WTC11 (cell line): ENCODE measurements around the gene TTYH1. TPM values are rescaled to one million over a fixed set of nuclear protein-coding genes. Genes with fewer than 3 reads are reported as not detected.

Experiments used
- ATAC-seq: fragments of 200-7000 bp; cut with Tn5 transposase; 2 replicates; pipeline ENCODE4 v1.10.0; 2021; ENCODE audit warnings: mild to moderate bottlenecking, moderate library complexity
- CTCF ChIA-PET: fragments of 300-600 bp; sonication (Branson Sonifier 250); formaldehyde crosslinking; loops from one replicate; lab custom pipeline; 2021; ENCODE audit warnings: antibody characterized with exemption; lab: Charles Lee
- POLR2A ChIA-PET: fragments of 350-600 bp; sonication (Branson Sonifier 250); formaldehyde crosslinking; loops from one replicate; lab custom pipeline; 2021; ENCODE audit warnings: antibody characterized with exemption; lab: Charles Lee
- DNase-seq: peaks from one replicate; pipeline ENCODE4 v3.0.0; 2021; ENCODE audit warnings: low spot score
- H3K27ac Mint-ChIP-seq: 2 replicates; pipeline ENCODE4 v1.8.0; 2021; ENCODE audit warnings: mixed read lengths
- H3K27me3 Mint-ChIP-seq: 2 replicates; pipeline ENCODE4 v1.8.0; 2021; ENCODE audit warnings: low read depth, mild to moderate bottlenecking, moderate library complexity, mixed read lengths
- H3K36me3 Mint-ChIP-seq: 2 replicates; pipeline ENCODE4 v1.8.0; 2021; ENCODE audit warnings: mixed read lengths
- H3K4me1 Mint-ChIP-seq: 2 replicates; pipeline ENCODE4 v1.8.0; 2022; ENCODE audit warnings: mixed read lengths
- H3K4me3 Mint-ChIP-seq: 2 replicates; pipeline ENCODE4 v1.8.0; 2021; ENCODE audit warnings: mild to moderate bottlenecking, moderate library complexity, mixed read lengths
- H3K9me3 Mint-ChIP-seq: 2 replicates; pipeline ENCODE4 v1.8.0; 2021; ENCODE audit warnings: mixed read lengths
- ATF1 ChIP-seq: sonication (generic); formaldehyde crosslinking; IDR thresholded peaks from 2 replicates; pipeline ENCODE4 v1.8.1; 2023; ENCODE audit warnings: mild to moderate bottlenecking, moderate library complexity, missing genetic modification reagents
- ELF4 ChIP-seq: sonication (generic); formaldehyde crosslinking; IDR thresholded peaks from 2 replicates; pipeline ENCODE4 v1.8.1; 2022; ENCODE audit warnings: low read depth, mild to moderate bottlenecking, moderate library complexity, missing genetic modification reagents
- EMX1 ChIP-seq: fragments of 250-450 bp; sonication (Bioruptor Pico); IDR thresholded peaks from 2 replicates; pipeline ENCODE4 v1.8.0; 2021; ENCODE audit warnings: mild to moderate bottlenecking
- JAZF1 ChIP-seq: fragments of 250-450 bp; sonication (Bioruptor Pico); IDR thresholded peaks from 2 replicates; pipeline ENCODE4 v1.9.0; 2021; ENCODE audit warnings: moderate library complexity, mild to moderate bottlenecking, inconsistent platforms
- KAT7 ChIP-seq: sonication (generic); formaldehyde crosslinking; IDR thresholded peaks from 2 replicates; pipeline ENCODE4 v1.8.1; 2023; ENCODE audit warnings: missing genetic modification reagents, mild to moderate bottlenecking, borderline replicate concordance
- MXD4 ChIP-seq: fragments of 250-450 bp; sonication (Bioruptor Pico); IDR thresholded peaks from 2 replicates; pipeline ENCODE4 v1.8.0; 2021; ENCODE audit warnings: mild to moderate bottlenecking, moderate library complexity, borderline replicate concordance
- NR1H2 ChIP-seq: sonication (generic); formaldehyde crosslinking; IDR thresholded peaks from 2 replicates; pipeline ENCODE4 v1.9.0; 2021; ENCODE audit warnings: mild to moderate bottlenecking, moderate library complexity, missing genetic modification reagents
- NR2C2 ChIP-seq: sonication (generic); formaldehyde crosslinking; IDR thresholded peaks from 2 replicates; pipeline ENCODE4 v1.8.0; 2022; ENCODE audit warnings: mild to moderate bottlenecking, missing genetic modification reagents
- OVOL2 ChIP-seq: fragments of 250-450 bp; sonication (Bioruptor Pico); IDR thresholded peaks from 2 replicates; pipeline ENCODE4 v1.9.0; 2021; ENCODE audit warnings: mild to moderate bottlenecking, borderline replicate concordance
- ZNF263 ChIP-seq: sonication (generic); formaldehyde crosslinking; IDR thresholded peaks from 2 replicates; pipeline ENCODE4 v1.8.1; 2022; ENCODE audit warnings: low read depth, mild to moderate bottlenecking, moderate library complexity, missing genetic modification reagents
- total RNA-seq: library from RNA; stranded (reverse); gene quantifications from 3 replicates; pipeline ENCODE4 v1.2.3, GENCODE V29; 2021
- TF ChIP-seq, protein P1 (sequence below): sonication (generic); formaldehyde crosslinking; IDR thresholded peaks from 2 replicates; pipeline ENCODE4 v1.8.1; 2023; ENCODE audit warnings: mild to moderate bottlenecking, missing genetic modification reagents
- TF ChIP-seq, protein P2 (sequence below): fragments of 250-450 bp; sonication (Bioruptor Pico); IDR thresholded peaks from 2 replicates; pipeline ENCODE4 v1.9.0; 2021; ENCODE audit warnings: mild to moderate bottlenecking
- TF ChIP-seq, protein P3 (sequence below): sonication (generic); formaldehyde crosslinking; IDR thresholded peaks from 2 replicates; pipeline ENCODE4 v1.8.1; 2023; ENCODE audit warnings: mild to moderate bottlenecking, missing genetic modification reagents, moderate library complexity
- TF ChIP-seq, protein P4 (sequence below): fragments of 200-600 bp; IDR thresholded peaks from 2 replicates; pipeline ENCODE4 v1.8.0; 2022; ENCODE audit warnings: antibody characterized with exemption
- TF ChIP-seq, protein P5 (sequence below): sonication (generic); formaldehyde crosslinking; conservative IDR thresholded peaks from 2 replicates; pipeline ENCODE4 v1.8.1; 2023; ENCODE audit warnings: mild to moderate bottlenecking, low read depth, missing genetic modification reagents, moderate library complexity
- TF ChIP-seq, protein P6 (sequence below): sonication (generic); formaldehyde crosslinking; IDR thresholded peaks from 2 replicates; pipeline ENCODE4 v1.8.1; 2023; ENCODE audit warnings: mild to moderate bottlenecking, moderate library complexity, missing genetic modification reagents
- TF ChIP-seq, protein P7 (sequence below): sonication (generic); formaldehyde crosslinking; IDR thresholded peaks from 2 replicates; pipeline ENCODE4 v1.8.0; 2022; ENCODE audit warnings: mild to moderate bottlenecking, missing genetic modification reagents

The TTYH1 gene
- total RNA-seq, 1 experiment from 2014 or later, result 37.1 TPM

DNA sequence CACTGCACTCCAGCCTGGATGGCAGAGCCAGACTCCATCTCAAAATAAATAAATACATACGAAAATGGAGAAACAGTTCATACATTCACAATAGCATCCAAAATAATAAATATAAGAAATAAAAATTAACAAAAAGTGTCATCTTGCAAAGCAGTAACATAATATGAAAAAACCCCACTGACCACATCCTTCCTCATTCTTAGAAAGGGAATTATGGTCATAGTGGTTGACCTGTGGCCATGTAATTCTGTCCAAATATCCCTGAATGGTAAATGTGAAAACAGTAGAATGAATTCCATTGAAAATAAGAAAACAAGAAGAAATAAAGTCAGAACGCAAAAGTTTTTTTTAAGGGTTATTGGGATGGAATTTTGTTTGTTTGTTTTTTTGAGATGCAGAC lies 64.8 kb downstream of the TTYH1 start:
- H3K27ac Mint-ChIP-seq, result no peak overlapping the region
- no peak overlapping the region for H3K4me3 Mint-ChIP-seq
- TF ChIP-seq JAZF1 (CRISPR knock-in tag) (no peak), NR1H2 (no peak), ZNF263 (CRISPR knock-in tag) (no peak), ATF1 (CRISPR knock-in tag) (no peak), OVOL2 (CRISPR knock-in tag) (no peak), NR2C2 (CRISPR knock-in tag) (no peak)
- TF ChIP-seq, protein P1, sequence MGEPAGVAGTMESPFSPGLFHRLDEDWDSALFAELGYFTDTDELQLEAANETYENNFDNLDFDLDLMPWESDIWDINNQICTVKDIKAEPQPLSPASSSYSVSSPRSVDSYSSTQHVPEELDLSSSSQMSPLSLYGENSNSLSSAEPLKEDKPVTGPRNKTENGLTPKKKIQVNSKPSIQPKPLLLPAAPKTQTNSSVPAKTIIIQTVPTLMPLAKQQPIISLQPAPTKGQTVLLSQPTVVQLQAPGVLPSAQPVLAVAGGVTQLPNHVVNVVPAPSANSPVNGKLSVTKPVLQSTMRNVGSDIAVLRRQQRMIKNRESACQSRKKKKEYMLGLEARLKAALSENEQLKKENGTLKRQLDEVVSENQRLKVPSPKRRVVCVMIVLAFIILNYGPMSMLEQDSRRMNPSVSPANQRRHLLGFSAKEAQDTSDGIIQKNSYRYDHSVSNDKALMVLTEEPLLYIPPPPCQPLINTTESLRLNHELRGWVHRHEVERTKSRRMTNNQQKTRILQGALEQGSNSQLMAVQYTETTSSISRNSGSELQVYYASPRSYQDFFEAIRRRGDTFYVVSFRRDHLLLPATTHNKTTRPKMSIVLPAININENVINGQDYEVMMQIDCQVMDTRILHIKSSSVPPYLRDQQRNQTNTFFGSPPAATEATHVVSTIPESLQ, result no peak
- TF ChIP-seq, protein P2, sequence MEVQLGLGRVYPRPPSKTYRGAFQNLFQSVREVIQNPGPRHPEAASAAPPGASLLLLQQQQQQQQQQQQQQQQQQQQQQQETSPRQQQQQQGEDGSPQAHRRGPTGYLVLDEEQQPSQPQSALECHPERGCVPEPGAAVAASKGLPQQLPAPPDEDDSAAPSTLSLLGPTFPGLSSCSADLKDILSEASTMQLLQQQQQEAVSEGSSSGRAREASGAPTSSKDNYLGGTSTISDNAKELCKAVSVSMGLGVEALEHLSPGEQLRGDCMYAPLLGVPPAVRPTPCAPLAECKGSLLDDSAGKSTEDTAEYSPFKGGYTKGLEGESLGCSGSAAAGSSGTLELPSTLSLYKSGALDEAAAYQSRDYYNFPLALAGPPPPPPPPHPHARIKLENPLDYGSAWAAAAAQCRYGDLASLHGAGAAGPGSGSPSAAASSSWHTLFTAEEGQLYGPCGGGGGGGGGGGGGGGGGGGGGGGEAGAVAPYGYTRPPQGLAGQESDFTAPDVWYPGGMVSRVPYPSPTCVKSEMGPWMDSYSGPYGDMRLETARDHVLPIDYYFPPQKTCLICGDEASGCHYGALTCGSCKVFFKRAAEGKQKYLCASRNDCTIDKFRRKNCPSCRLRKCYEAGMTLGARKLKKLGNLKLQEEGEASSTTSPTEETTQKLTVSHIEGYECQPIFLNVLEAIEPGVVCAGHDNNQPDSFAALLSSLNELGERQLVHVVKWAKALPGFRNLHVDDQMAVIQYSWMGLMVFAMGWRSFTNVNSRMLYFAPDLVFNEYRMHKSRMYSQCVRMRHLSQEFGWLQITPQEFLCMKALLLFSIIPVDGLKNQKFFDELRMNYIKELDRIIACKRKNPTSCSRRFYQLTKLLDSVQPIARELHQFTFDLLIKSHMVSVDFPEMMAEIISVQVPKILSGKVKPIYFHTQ, result no peak
- TF ChIP-seq, protein P3, sequence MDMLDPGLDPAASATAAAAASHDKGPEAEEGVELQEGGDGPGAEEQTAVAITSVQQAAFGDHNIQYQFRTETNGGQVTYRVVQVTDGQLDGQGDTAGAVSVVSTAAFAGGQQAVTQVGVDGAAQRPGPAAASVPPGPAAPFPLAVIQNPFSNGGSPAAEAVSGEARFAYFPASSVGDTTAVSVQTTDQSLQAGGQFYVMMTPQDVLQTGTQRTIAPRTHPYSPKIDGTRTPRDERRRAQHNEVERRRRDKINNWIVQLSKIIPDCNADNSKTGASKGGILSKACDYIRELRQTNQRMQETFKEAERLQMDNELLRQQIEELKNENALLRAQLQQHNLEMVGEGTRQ (CRISPR knock-in tag), result no peak
- H3K4me1 Mint-ChIP-seq, result peaks cover 9% of the 10 kb centered on the region
- H3K9me3 Mint-ChIP-seq, result no peaks in the 10 kb centered on the region
- H3K36me3 Mint-ChIP-seq, result no peaks in the 10 kb centered on the region
- POLR2A ChIA-PET, result no interaction called here
- CTCF ChIA-PET, result interaction anchor here (1.4 kb wide), 1 partner anchor 401 kb away, joined by 5 read pairs; no protein-coding TSS in a partner anchor
- H3K27me3 Mint-ChIP-seq, result peaks cover 25% of the 10 kb centered on the region
- ATAC-seq (no peak), DNase-seq (no peak)

DNA sequence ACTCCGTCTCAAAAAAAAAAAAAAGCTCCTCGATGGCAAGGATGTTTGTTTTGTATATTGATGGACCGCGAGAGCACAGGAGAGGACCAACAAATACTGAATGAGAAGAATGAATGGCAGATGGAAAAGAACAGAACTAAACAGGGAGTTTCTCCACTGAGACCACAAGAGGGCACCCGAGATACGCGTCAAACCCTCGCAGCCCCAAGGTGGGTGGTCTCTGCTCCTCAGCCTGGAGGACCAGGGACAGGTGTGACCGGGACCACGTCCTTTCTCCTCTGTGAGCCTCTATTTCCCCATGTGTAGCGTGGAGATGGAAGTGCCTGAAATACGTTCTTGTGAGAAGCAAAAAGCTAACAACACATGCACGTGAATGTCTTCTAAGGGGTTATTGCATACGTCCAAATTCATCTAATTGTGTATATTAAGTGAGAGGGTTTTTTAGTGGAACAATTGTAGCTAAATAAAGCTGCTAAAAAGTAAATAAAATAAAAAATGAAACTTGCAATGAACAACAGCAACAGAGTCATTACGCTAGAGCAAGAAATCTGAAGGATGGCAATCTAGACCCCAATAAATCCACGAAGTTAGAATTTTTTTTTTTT lies 66.2 kb downstream of the TTYH1 start:
- H3K27ac Mint-ChIP-seq, result no peak overlapping the region
- ATAC-seq (peak; percentile 78), DNase-seq (peak; percentile 76)
- no peaks in the 10 kb centered on the region for H3K9me3 Mint-ChIP-seq
- H3K36me3 Mint-ChIP-seq, result no peaks in the 10 kb centered on the region
- no peak for TF ChIP-seq ELF4
- TF ChIP-seq, protein P4, sequence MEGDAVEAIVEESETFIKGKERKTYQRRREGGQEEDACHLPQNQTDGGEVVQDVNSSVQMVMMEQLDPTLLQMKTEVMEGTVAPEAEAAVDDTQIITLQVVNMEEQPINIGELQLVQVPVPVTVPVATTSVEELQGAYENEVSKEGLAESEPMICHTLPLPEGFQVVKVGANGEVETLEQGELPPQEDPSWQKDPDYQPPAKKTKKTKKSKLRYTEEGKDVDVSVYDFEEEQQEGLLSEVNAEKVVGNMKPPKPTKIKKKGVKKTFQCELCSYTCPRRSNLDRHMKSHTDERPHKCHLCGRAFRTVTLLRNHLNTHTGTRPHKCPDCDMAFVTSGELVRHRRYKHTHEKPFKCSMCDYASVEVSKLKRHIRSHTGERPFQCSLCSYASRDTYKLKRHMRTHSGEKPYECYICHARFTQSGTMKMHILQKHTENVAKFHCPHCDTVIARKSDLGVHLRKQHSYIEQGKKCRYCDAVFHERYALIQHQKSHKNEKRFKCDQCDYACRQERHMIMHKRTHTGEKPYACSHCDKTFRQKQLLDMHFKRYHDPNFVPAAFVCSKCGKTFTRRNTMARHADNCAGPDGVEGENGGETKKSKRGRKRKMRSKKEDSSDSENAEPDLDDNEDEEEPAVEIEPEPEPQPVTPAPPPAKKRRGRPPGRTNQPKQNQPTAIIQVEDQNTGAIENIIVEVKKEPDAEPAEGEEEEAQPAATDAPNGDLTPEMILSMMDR, result peak; percentile 55; the same call in 1 of the 2 replicates
- POLR2A ChIA-PET, result no interaction called here
- CTCF ChIA-PET, result interaction anchor here (0.7 to 1.6 kb wide), 8 partner anchors 19 to 1673 kb away, joined by 3 to 12 read pairs (median 4); no protein-coding TSS in a partner anchor
- peaks cover 9% of the 10 kb centered on the region for H3K4me1 Mint-ChIP-seq
- H3K27me3 Mint-ChIP-seq, result peaks cover 32% of the 10 kb centered on the region
- H3K4me3 Mint-ChIP-seq, result peak overlapping the region; percentile 20; the same call in 1 of the 2 replicates

DNA sequence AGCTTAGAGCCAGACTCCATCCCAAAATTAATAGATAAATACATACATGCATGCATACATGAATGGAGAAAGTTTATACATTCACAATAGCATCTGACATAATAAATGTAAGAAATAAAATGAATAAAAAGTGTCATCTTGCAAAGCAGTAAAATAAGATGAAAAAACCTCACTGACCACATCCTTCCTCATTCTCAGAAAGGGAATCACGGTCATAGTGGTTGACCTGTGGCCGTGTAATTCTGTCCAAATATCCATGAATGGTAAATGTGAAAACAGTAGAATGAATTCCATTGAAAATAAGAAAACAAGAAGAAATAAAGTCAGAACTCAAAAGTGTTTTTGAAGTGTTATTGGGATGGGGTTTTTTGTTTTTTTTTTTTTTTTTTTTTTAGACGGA lies 67.6 kb downstream of the TTYH1 start:
- no peak overlapping the region for H3K27ac Mint-ChIP-seq
- ATAC-seq, result no peak
- no peaks in the 10 kb centered on the region for H3K36me3 Mint-ChIP-seq
- H3K4me3 Mint-ChIP-seq, result no peak overlapping the region
- ChIA-PET POLR2A (no interaction called here), CTCF (no interaction called here)
- no peak for DNase-seq
- H3K27me3 Mint-ChIP-seq, result peaks cover 27% of the 10 kb centered on the region
- peaks cover 9% of the 10 kb centered on the region for H3K4me1 Mint-ChIP-seq
- H3K9me3 Mint-ChIP-seq, result no peaks in the 10 kb centered on the region
- TF ChIP-seq MXD4 (CRISPR knock-in tag) (no peak), KAT7 (CRISPR knock-in tag) (no peak), EMX1 (no peak)
- TF ChIP-seq, protein P5, sequence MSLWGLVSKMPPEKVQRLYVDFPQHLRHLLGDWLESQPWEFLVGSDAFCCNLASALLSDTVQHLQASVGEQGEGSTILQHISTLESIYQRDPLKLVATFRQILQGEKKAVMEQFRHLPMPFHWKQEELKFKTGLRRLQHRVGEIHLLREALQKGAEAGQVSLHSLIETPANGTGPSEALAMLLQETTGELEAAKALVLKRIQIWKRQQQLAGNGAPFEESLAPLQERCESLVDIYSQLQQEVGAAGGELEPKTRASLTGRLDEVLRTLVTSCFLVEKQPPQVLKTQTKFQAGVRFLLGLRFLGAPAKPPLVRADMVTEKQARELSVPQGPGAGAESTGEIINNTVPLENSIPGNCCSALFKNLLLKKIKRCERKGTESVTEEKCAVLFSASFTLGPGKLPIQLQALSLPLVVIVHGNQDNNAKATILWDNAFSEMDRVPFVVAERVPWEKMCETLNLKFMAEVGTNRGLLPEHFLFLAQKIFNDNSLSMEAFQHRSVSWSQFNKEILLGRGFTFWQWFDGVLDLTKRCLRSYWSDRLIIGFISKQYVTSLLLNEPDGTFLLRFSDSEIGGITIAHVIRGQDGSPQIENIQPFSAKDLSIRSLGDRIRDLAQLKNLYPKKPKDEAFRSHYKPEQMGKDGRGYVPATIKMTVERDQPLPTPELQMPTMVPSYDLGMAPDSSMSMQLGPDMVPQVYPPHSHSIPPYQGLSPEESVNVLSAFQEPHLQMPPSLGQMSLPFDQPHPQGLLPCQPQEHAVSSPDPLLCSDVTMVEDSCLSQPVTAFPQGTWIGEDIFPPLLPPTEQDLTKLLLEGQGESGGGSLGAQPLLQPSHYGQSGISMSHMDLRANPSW (CRISPR knock-in tag), result no peak
- TF ChIP-seq, protein P6, sequence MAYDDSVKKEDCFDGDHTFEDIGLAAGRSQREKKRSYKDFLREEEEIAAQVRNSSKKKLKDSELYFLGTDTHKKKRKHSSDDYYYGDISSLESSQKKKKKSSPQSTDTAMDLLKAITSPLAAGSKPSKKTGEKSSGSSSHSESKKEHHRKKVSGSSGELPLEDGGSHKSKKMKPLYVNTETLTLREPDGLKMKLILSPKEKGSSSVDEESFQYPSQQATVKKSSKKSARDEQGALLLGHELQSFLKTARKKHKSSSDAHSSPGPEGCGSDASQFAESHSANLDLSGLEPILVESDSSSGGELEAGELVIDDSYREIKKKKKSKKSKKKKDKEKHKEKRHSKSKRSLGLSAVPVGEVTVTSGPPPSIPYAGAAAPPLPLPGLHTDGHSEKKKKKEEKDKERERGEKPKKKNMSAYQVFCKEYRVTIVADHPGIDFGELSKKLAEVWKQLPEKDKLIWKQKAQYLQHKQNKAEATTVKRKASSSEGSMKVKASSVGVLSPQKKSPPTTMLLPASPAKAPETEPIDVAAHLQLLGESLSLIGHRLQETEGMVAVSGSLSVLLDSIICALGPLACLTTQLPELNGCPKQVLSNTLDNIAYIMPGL (CRISPR knock-in tag), result no peak
- TF ChIP-seq, protein P7, sequence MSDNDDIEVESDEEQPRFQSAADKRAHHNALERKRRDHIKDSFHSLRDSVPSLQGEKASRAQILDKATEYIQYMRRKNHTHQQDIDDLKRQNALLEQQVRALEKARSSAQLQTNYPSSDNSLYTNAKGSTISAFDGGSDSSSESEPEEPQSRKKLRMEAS (CRISPR knock-in tag), result no peak
